Measurements from ENCODE around the gene LRRC74A.
"Not testable (repeated sequence)": the region's sequence is repeated elsewhere in the genome, so short reads cannot be mapped to it uniquely, and the experiment has no call there.

Gene LRRC74A

DNA sequence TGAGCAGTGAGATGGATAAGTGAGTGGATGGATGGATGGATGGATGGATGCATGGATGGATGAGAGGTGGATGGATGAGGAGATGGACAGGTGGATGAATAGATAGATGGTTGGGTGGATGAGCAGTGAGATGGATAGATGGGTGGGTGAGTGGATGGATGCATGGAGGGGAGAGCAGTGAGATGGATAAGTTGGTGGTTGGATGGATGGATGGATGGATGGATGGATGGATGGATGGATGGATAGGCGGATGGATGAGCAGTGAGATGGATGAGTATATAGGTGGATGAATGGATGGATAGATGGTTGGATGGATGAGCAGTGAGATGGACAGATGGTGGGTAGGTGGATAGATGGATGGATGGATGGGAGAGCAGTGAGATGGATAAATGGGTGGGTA lies 30.6 kb downstream of the LRRC74A start:
- no peak for DNase-seq

GRCh38 chr14:76861574-76862255 lies 35.5 kb downstream of the LRRC74A start:
- DNase-seq, result no peak

- DNase-seq, result no peak
Observed at GRCh38 chr14:76862546-76863282, 36.5 kb downstream of the LRRC74A start.

DNA sequence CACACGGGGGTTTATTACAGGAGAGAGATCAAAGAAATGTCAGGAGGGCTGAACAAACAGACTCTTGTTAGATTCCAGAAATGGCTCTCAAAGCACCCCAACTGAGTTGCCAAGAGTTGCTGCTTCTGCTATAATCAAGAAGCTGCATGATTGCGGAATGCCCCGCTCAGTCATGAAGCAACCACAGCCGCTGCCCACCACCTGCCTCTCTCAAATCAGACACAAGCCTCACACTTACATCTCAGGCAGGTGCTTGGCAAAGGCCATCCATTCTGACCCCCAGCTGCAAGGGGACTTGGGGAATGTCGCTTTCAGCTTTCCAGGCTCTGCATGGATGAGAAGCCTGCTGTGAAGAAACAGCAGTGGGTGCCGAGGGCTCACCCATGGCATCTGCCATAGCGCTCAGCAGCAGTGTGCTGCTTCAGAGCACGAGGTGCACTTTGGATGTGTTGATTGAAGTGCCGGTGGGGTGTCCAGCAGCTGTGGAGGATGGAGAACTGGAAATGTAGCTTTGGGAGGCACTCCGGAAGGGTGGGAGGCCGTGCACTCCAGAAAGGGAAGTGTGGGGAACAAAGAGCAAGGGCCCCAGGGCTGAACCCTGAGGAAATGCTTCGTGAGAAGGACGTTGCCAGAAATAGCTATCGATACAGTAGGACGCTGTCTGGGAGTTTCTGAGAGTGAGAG lies 37.7 kb downstream of the LRRC74A start:
- peak; percentile 25 for DNase-seq

- no peak for DNase-seq
Observed at GRCh38 chr14:76866456-76866855, 40.2 kb downstream of the LRRC74A start.

DNA sequence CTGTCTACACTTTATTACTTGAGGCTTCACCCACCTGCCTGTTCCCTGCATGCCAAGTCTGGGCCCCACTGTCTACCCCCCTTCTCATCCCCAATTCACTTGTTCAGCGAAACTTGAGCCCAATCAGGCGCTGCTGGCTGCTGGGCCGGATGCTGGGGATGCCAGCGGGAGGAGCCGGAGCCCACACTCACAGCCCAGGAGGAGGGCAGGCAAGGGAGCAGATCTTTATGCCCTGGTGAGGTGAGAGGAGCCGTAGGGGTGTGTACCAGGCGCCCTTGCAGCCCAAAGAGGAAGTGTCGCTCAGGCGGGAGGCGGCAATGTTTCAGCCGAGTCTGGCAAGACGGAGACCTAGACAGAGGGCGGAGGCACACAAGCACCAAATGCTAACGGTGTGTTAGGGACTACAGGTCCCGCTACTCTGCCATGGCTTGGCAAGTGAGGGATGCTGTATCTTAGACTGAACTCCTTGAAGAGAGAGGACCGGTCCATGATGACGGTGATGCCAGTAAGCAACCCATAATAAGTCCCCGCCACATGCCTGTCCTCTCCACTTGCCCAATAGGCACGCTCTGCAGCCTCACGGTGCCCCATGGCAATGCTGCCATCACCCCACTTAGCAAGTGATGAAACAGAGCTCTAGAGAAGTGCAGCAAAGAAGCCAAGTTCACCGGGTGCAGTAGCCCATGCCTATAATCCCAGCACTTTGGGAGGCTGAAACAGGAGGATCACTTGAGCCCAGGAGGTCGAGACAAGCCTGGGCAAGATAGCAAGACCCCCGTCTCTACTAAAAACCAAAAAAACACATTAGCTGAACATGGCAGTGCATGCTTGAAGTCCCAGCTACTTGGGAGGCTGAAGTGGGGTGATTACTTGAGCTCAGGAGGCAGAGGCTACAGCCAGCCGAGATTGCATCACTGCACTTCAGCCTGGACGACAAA lies 41.6 kb downstream of the LRRC74A start:
- peak; percentile 53 for DNase-seq

- DNase-seq, result no peak
Observed at GRCh38 chr14:76868454-76869170, 42.4 kb downstream of the LRRC74A start.

DNA sequence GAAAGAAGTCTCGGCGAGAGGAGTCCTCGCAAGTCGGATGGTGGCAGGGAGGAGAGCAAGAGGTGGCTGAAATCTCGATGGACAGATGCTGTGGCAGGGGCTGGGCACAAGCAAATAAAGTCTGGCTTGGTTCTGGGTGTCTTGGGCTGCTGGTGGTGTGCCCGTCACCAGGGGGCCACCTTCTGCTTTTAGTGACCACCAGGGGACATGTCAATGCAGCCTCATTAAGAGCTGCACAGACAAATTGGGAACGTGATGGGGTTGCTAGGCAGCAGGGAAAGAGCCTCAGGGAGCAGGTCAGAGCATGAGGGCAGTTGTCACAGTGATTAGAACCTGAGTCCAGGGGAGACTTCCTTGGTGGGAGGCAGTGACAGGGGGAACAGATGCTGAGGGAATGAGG lies 44.0 kb downstream of the LRRC74A start:
- no peak for DNase-seq

GRCh38 chr14:76872796-76873432 lies 46.7 kb downstream of the LRRC74A start:
- DNase-seq, result peak; percentile 74

DNA sequence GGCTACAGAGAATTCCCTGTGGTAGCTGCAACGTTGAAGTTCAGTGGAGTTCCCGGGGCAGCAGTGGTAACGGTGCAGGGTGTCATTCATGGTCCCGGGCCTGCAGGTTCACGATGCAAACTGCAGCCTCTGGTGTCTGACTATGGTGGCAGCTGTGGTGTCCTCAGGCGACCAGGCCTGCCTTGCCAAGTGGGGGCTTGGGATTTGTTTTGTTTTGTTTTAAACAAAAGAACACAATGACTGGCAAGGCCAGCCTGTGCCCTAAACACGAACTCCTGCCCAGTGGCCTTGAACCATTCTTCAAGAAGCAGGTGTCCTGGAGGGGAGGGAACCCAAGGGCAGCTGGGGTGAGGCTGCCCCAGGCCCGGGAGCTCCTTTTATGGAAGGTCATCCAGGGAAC lies 48.5 kb downstream of the LRRC74A start:
- no peak for DNase-seq

DNA sequence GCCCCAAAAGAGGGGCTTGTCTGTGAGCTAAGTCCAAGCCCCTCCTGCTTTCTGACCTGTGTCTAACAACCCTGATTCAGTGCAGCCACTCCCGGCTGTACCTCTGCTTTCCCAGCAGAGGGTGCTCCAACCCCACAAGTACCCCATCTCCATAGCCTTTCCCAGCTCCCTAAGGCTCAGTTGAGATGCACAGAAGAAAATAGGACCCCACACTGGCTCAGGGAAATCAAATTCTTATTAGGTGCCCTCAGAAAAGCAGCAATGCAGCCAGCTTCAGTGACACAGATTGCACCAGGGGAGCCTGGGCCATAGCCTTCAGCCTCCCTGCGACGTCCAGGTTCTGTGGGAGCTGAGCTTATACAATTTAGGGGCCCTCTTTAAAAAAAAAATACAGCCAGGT lies 49.9 kb downstream of the LRRC74A start:
- peak; percentile 58 for DNase-seq

GRCh38 chr14:76877871-76878270 lies 51.7 kb downstream of the LRRC74A start:
- DNase-seq, result no peak

- no peak for DNase-seq
Observed at GRCh38 chr14:76880449-76880848, 54.2 kb downstream of the LRRC74A start.

- DNase-seq, result no peak
Observed at GRCh38 chr14:76881348-76881747, 55.1 kb downstream of the LRRC74A start.

GRCh38 chr14:76882651-76883050 lies 56.4 kb downstream of the LRRC74A start:
- no peak for DNase-seq

DNA sequence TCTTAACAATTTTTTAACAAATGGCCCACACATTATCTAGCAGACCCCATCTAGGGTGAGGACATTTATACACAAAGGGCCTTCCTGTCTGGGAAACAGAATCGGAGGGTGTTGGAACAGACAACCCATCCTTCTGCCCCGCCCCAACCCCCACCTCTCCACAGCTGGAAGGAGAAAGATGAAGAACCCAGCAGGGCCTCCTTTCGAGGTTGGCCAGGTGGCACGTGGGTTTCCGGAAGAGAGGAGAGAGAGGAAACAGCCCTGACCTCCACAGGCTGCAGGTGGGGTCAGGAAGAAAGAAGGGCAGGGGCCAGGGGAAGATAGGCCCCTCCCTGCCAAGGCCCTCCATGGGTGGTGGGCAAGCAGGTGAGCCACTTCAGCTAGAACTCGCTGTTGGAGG lies 57.2 kb downstream of the LRRC74A start:
- DNase-seq, result no peak

- DNase-seq, result no peak
Observed at GRCh38 chr14:76884394-76884793, 58.2 kb downstream of the LRRC74A start.

- no peak for DNase-seq
Observed at GRCh38 chr14:76884853-76885276, 58.7 kb downstream of the LRRC74A start.

GRCh38 chr14:76887191-76887590 lies 61.0 kb downstream of the LRRC74A start:
- no peak for DNase-seq

- no peak for DNase-seq
Observed at GRCh38 chr14:76891391-76891790, 65.2 kb downstream of the LRRC74A start.

DNA sequence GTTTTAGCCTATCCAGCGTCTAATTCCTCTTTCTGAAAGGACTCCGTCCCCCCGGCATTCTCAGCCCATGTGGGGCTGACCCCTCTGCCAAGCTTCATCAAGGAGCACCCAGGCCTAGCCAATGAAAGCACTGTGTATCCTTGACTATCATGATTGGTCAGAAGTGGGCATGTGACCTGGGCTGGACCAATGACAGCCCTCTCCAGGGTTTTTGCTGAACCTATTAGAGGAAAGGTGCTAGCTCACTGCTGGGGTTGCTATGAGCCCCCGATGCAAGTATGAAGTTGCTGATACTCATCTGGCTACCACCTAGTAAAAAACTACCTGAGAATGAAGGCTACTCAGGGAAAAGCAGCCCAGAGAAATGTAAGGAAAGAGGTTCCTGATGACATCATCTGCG lies 68.1 kb downstream of the LRRC74A start:
- DNase-seq, result no peak

- DNase-seq, result not testable (repeated sequence)
Observed at GRCh38 chr14:76898006-76898405, 71.8 kb downstream of the LRRC74A start.
